Hepatocyte (in vitro differentiated cells): ENCODE results near the gene MRPL21.

Experiments used
- EZH2 ChIP-seq: fragments of 200-600 bp; sonication (generic); IDR thresholded peaks from 2 replicates; pipeline ENCODE4 v1.6.1; 2016; ENCODE audit warnings: antibody characterized with exemption, mild to moderate bottlenecking, borderline replicate concordance
- EZH2phosphoT487 ChIP-seq: fragments of 200-600 bp; sonication (generic); IDR thresholded peaks from one replicate; pipeline ENCODE4 v1.6.1; 2018; ENCODE audit warnings: antibody characterized with exemption, mild to moderate bottlenecking, low read depth, moderate library complexity; ENCODE audit not compliant: unreplicated experiment, severe bottlenecking
- TF ChIP-seq, protein P1 (sequence below): fragments of 200-600 bp; sonication (generic); IDR thresholded peaks from 2 replicates; pipeline ENCODE4 v1.5.1; 2016; ENCODE audit warnings: antibody characterized with exemption, mild to moderate bottlenecking; ENCODE audit not compliant: poor library complexity

DNA sequence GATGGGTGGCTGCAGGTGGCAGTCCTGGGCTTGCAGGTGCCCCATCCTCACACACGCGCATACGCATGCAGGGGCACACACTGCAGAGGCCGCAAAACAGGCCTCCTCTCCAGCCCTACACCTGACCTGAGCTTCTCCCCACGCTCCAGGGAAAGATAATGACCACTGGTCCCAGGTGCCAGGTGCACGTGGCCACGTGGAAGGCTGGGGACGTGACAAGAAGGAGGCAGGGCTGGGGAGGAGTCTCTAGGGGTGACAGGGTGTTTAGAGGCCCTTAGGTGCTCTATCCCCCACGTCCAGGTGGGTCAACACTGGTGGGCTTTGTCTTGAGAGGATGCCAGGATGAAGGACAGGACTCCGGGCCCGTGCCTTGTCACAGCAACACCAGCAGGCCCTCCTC lies 38.4 kb downstream of the MRPL21 start:
- TF ChIP-seq, protein P1, sequence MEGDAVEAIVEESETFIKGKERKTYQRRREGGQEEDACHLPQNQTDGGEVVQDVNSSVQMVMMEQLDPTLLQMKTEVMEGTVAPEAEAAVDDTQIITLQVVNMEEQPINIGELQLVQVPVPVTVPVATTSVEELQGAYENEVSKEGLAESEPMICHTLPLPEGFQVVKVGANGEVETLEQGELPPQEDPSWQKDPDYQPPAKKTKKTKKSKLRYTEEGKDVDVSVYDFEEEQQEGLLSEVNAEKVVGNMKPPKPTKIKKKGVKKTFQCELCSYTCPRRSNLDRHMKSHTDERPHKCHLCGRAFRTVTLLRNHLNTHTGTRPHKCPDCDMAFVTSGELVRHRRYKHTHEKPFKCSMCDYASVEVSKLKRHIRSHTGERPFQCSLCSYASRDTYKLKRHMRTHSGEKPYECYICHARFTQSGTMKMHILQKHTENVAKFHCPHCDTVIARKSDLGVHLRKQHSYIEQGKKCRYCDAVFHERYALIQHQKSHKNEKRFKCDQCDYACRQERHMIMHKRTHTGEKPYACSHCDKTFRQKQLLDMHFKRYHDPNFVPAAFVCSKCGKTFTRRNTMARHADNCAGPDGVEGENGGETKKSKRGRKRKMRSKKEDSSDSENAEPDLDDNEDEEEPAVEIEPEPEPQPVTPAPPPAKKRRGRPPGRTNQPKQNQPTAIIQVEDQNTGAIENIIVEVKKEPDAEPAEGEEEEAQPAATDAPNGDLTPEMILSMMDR, result no peak
- TF ChIP-seq EZH2phosphoT487 (no peak), EZH2 (no peak)
